ENCODE measurements around the gene IL11.
A peak's percentile ranks its signal among the peaks of the same experiment; 100 is the strongest.

Gene IL11

DNA sequence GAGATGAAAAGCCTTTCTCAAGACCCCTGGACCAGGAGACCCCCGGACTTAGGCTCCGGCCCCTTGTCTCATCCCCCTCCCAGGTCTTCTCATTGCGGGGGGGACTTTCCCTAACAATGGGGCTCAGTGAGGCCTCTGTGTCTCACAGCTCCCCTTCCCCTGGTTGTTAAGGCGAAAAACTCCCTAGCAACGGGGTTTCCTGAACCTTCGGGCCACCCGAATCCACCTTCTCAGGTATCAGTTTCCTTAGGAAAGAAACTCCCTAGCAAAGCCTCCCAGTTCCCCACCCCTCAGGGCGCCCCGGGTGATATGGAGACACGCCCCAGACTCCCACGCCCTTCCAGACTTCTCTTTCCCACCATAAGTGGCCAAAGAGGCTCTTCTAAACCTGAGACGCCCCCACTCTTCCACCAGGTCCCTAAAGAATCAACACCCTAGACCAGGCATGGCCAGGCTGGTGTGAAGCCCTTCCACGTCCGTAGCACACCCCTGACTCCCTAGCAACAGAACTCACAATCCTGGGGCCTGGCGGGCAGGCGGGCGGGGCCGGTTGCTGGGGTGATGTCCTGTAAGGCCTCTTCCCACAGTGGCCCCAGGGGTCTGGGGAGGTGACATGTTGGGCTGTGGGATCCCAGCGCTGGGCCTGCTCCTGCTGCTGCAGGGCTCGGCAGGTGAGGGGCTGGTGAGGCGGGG, 6.1 kb upstream of the IL11 start, which contains the start of gene TMEM190:
Gene TMEM190, plus strand, starts transcription at position 586 of the 693 bp plus-strand sequence. Its CDS starts 28 bp downstream, at position 614.
- H3K27ac ChIP-seq: no peak within 1 kb of the TSS
- DNase-seq (ENCODE audit: low spot score): no peak
- no peak for TF ChIP-seq CTCF (IDR thresholded peaks at IDR 0.05)
- no peak within 1 kb of the TSS for H3K4me3 ChIP-seq

- H3K4me3 ChIP-seq: no peak overlapping the region
- TF ChIP-seq CTCF (IDR thresholded peaks at IDR 0.05): no peak
- no peak overlapping the region for H3K27ac ChIP-seq
- DNase-seq (ENCODE audit: low spot score): no peak
Measured at GRCh38 chr19:55373993-55374757, 3.9 kb upstream of the IL11 start.

DNA sequence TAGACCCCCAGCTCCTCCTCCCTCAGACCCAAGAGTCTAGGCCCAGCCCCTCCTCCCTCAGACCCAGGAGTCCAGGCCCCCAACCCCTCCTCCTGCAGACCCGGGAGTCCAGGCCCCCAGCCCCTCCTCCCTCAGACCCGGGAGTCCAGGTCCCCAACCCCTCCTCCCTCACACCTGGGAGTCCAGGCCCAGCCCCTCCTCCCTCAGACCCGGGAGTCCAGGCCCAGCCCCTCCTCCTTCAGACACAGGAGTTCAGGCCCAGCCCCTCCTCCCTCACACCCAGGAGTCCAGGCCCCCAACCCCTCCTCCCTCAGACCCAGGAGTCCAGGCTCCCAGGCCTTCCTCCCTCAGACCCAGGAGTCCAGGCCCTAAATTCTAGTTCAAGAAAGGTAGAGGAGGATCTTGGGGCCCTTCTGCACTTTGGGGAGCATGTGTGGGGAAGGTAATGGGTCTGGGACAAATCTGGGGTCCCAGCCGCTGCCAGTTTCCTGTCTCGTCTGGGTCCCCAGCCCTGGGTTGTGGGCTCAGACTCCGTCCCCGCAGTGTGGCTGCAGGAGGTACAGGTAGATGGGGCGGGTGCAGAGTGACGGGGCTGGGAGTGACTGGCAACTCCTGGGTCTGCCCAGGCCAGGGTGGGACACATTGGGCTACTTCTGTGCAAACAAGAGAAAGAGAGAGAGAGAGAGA, 3.2 kb upstream of the IL11 start:
- H3K27ac ChIP-seq: no peak overlapping the region
- no peak overlapping the region for H3K4me3 ChIP-seq
- no peak for DNase-seq (ENCODE audit: low spot score)
- no peak for TF ChIP-seq CTCF (IDR thresholded peaks at IDR 0.05)

- no peak overlapping the region for H3K4me3 ChIP-seq
- H3K27ac ChIP-seq: no peak overlapping the region
- DNase-seq (ENCODE audit: low spot score): no peak
- no peak for TF ChIP-seq CTCF (IDR thresholded peaks at IDR 0.05)
Measured at GRCh38 chr19:55372316-55373081, 2.2 kb upstream of the IL11 start.

DNA sequence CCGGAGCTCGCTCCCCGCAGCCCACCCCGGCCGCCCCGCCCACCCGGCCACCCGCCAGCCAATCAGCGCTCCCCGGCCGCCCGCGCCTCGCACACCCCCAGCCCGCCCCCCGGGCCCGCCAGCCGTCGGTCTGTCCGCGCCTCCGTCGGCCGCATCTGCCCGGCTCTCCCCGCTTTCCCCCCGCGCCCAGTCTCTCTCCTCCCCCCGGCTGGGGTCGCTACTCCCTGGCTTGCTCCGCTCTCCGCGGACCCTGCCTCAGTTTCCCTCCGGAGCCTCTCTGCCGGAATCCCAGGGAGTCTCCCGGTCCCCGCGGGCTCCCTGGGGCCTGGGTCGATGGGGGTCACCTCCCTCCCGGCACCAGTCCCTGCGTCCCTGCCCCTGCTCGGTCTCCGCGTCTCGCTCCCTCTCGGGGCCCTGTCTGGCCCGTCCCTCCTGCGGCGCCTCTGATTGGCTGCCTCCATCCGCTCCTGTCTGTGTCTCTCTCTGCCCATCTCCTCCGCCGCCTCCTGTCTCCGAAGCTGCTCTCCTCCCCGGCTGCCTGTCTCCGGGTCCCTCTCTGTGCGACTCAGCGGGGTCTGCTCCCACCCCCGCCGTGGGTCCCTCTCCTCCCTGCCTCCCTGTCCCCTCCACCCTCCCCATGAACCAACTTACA, 484 bp downstream of the IL11 start:
- H3K4me3 ChIP-seq: peak overlapping the region; percentile 61
- no peak for DNase-seq (ENCODE audit: low spot score)
- no peak for TF ChIP-seq CTCF (IDR thresholded peaks at IDR 0.05)
- H3K27ac ChIP-seq: no peak overlapping the region
